Epithelial cell of esophagus (primary cell): ENCODE results near the gene SETBP1.
A peak's percentile ranks its signal among the peaks of the same experiment; 100 is the strongest.

ENCODE experiments used
- DNase-seq: peaks from one replicate; pipeline ENCODE4 v3.0.0; 2010; ENCODE audit warnings: low read depth
- H3K4me3 ChIP-seq: 2 replicates; pipeline ENCODE4 v1.5.1; 2011; ENCODE audit warnings: mild to moderate bottlenecking, low read length, control low read depth
- TF ChIP-seq, protein P1 (sequence below): IDR thresholded peaks from 2 replicates; pipeline ENCODE4 v1.5.1; 2011; ENCODE audit warnings: low read depth, mild to moderate bottlenecking, low read length, control low read depth, inconsistent platforms; ENCODE audit not compliant: insufficient read depth; ENCODE audit errors: missing control alignments

SETBP1 gene

GRCh38 chr18:45106331-45106774 is 425.7 kb downstream of the SETBP1 start:
- DNase-seq: no peak
- no peak overlapping the region for H3K4me3 ChIP-seq
- TF ChIP-seq, protein P1, sequence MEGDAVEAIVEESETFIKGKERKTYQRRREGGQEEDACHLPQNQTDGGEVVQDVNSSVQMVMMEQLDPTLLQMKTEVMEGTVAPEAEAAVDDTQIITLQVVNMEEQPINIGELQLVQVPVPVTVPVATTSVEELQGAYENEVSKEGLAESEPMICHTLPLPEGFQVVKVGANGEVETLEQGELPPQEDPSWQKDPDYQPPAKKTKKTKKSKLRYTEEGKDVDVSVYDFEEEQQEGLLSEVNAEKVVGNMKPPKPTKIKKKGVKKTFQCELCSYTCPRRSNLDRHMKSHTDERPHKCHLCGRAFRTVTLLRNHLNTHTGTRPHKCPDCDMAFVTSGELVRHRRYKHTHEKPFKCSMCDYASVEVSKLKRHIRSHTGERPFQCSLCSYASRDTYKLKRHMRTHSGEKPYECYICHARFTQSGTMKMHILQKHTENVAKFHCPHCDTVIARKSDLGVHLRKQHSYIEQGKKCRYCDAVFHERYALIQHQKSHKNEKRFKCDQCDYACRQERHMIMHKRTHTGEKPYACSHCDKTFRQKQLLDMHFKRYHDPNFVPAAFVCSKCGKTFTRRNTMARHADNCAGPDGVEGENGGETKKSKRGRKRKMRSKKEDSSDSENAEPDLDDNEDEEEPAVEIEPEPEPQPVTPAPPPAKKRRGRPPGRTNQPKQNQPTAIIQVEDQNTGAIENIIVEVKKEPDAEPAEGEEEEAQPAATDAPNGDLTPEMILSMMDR: no peak

DNA sequence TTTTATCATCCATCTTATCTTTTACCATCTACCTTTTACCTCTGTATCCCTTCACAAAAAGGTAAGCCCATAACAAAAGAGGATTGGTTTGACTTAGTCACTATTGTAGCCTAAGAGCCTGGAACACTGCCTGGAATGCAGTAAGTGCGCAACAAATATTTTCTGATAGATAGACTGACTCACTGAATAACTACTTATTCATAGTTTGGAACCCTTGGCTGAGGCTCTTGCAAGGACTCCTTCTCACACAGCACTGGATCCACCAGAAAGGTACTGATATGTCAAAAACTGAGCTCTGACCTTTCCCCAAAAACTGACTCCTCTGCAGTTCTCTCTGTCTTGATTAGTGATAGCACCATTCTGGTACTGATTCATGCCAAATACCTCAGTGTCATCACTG is 426.7 kb downstream of the SETBP1 start:
- TF ChIP-seq, protein P1: no peak
- H3K4me3 ChIP-seq: no peak overlapping the region
- peak; percentile 59 for DNase-seq

DNA sequence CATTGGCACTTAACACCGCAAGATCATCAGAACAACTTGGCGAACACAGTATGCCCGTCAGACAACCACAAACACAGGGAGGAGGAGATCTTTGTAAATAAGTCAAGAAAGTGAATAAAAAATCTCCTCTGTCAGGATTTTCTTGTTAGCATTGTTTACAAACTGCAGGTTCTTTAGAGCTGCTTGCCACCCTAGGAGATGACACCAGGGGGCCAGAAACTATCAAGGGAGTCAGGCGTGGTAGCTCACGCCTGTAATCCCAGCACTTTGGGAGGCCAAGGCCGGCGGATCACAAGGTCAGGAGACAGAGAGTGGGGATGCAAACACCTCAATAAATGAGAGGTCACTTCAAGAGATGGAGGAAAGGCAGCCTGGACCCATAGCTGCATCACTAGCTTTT is 428.1 kb downstream of the SETBP1 start:
- DNase-seq: no peak
- H3K4me3 ChIP-seq: no peak overlapping the region
- TF ChIP-seq, protein P1: no peak

DNA sequence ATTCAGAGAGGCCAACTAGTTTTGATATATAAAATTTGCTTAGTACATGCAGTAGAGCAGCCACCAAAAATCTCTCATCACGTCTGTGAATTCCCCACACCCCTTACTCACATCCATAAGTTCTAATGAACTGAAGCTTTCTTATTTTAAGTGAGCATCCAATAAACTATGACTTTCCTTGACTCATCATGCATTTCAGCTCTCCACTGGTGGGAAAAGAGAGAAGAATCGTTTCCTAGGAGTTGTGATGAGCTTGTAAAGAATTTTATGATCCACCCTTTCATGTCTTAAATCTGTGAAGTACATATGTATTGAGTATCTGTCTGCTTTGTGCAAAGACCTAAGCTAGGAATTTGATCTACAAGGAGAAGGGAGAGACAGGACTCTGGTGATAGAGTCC is 428.6 kb downstream of the SETBP1 start:
- TF ChIP-seq, protein P1: no peak
- no peak overlapping the region for H3K4me3 ChIP-seq
- no peak for DNase-seq

- no peak for DNase-seq
- no peak overlapping the region for H3K4me3 ChIP-seq
- TF ChIP-seq, protein P1: no peak
Measured at GRCh38 chr18:45109706-45110105, 429.0 kb downstream of the SETBP1 start.

GRCh38 chr18:45110577-45111501 is 430.2 kb downstream of the SETBP1 start:
- peak; percentile 22 for DNase-seq
- TF ChIP-seq, protein P1: no peak
- no peak overlapping the region for H3K4me3 ChIP-seq

- H3K4me3 ChIP-seq: no peak overlapping the region
- TF ChIP-seq, protein P1: no peak
- no peak for DNase-seq
Measured at GRCh38 chr18:45111502-45111848, 430.8 kb downstream of the SETBP1 start.
